OCI-LY1 (cell line): ENCODE data around the gene PFDN6.

Experiments
- CTCF ChIP-seq: fragments of 200-600 bp; sonication (generic), shearing (Covaris generic); IDR thresholded peaks from 2 replicates; pipeline ENCODE4 v1.5.1; 2017; ENCODE audit warnings: mild to moderate bottlenecking, antibody characterized with exemption, low read length, moderate library complexity, mixed read lengths
- EZH2 ChIP-seq: fragments of 200-600 bp; sonication (generic), shearing (Covaris generic); IDR thresholded peaks from 2 replicates; pipeline ENCODE4 v1.8.0; 2017; ENCODE audit warnings: borderline replicate concordance, mixed run types, mild to moderate bottlenecking, antibody characterized with exemption, low read length, moderate library complexity, mixed read lengths

GRCh38 chr6:33298773-33299236, 9.4 kb downstream of the PFDN6 start, which contains the start of gene RGL2:
- TF ChIP-seq EZH2 = no peak
- no peak for TF ChIP-seq CTCF
